Karpas-422 (cell line): ENCODE measurements around the gene NPTX2. TPM values are rescaled to one million over a fixed set of nuclear protein-coding genes. Genes with fewer than 3 reads are reported as not detected.
"Not testable (repeated sequence)": the region's sequence is repeated elsewhere in the genome, so short reads cannot be mapped to it uniquely, and the experiment has no call there.

Experiments
- DNase-seq: peaks from one replicate; pipeline ENCODE4 v3.0.0-alpha.2; 2015
- H2AFZ ChIP-seq: fragments of 200-600 bp; sonication (generic); 2 replicates; pipeline ENCODE4 v1.6.1; 2014; ENCODE audit warnings: antibody characterized with exemption, low read length, mixed read lengths
- H3K27ac ChIP-seq: fragments of 200-600 bp; sonication (generic); 2 replicates; pipeline ENCODE4 v1.5.1; 2014; ENCODE audit warnings: mild to moderate bottlenecking, low read length, moderate library complexity
- H3K27me3 ChIP-seq: fragments of 200-600 bp; sonication (generic); 2 replicates; pipeline ENCODE4 v1.6.1; 2014; ENCODE audit warnings: low read length, mixed read lengths
- H3K36me3 ChIP-seq: fragments of 200-600 bp; sonication (generic); 2 replicates; pipeline ENCODE4 v1.6.1; 2014; ENCODE audit warnings: low read length, mixed read lengths; ENCODE audit not compliant: insufficient read depth
- H3K4me1 ChIP-seq: fragments of 200-600 bp; sonication (generic); 2 replicates; pipeline ENCODE4 v1.6.1; 2014; ENCODE audit warnings: mild to moderate bottlenecking, low read length, mixed read lengths
- H3K4me2 ChIP-seq: fragments of 200-600 bp; sonication (generic); 2 replicates; pipeline ENCODE4 v1.6.1; 2014; ENCODE audit warnings: low read length, low read depth, mild to moderate bottlenecking; ENCODE audit not compliant: poor library complexity, severe bottlenecking
- H3K4me3 ChIP-seq: fragments of 200-600 bp; sonication (generic); 2 replicates; pipeline ENCODE4 v1.5.1; 2014; ENCODE audit warnings: mild to moderate bottlenecking, antibody characterized with exemption, low read length, mixed read lengths
- H3K79me2 ChIP-seq: fragments of 200-600 bp; sonication (generic); 2 replicates; pipeline ENCODE4 v1.6.1; 2014; ENCODE audit warnings: mild to moderate bottlenecking, low read length, mixed read lengths
- H3K9ac ChIP-seq: fragments of 200-600 bp; sonication (generic); 2 replicates; pipeline ENCODE4 v1.6.0; 2014; ENCODE audit warnings: low read length
- H3K9me2 ChIP-seq: fragments of 200-600 bp; sonication (generic), shearing (Covaris generic); replicated peaks from 2 replicates; pipeline ENCODE4 v1.6.0; 2014; ENCODE audit warnings: mild to moderate bottlenecking, low read length, moderate library complexity; ENCODE audit not compliant: insufficient read depth
- H3K9me3 ChIP-seq: fragments of 300-700, 200-600 bp; sonication (generic); 2 replicates; pipeline ENCODE4 v1.6.1; 2014; ENCODE audit warnings: low read length, mixed read lengths
- H4K20me1 ChIP-seq: fragments of 200-600 bp; sonication (generic); 2 replicates; pipeline ENCODE4 v1.6.1; 2014; ENCODE audit warnings: mild to moderate bottlenecking, antibody characterized with exemption, low read length, low read depth; ENCODE audit not compliant: insufficient read depth
- total RNA-seq: library from RNA; depleted of rRNA; stranded (reverse); fragments of >200 nt; shearing (Covaris generic); gene quantifications from 2 replicates; pipeline ENCODE4 v1.2.3, GENCODE V29; 2014; ENCODE audit warnings: low replicate concordance; rRNA removed

NPTX2 gene
- total RNA-seq, result not detected in 2 replicates

GRCh38 chr7:98617051-98617959 lies at the start of gene NPTX2:
Gene NPTX2 (plus strand): TSS chr7:98617285. CDS start chr7:98617462, 177 bp downstream.
- no peaks in the 10 kb centered on the region for H3K9me2 ChIP-seq
- no peaks in the 10 kb centered on the region for H3K9me3 ChIP-seq
- peaks cover 9% of the 10 kb centered on the region for H3K4me1 ChIP-seq
- H2AFZ ChIP-seq, result no peak within 1 kb of the TSS
- no peaks in the 10 kb centered on the region; the same call in 1 of the 2 replicates for H4K20me1 ChIP-seq
- no peak within 1 kb of the TSS for H3K4me2 ChIP-seq
- no peaks in the 10 kb centered on the region for H3K27me3 ChIP-seq
- no peaks in the 10 kb centered on the region for H3K79me2 ChIP-seq
- no peaks in the 10 kb centered on the region for H3K36me3 ChIP-seq
- no peak within 1 kb of the TSS for H3K4me3 ChIP-seq
- no peak for DNase-seq
- no peak within 1 kb of the TSS for H3K27ac ChIP-seq
- no peak within 1 kb of the TSS for H3K9ac ChIP-seq

GRCh38 chr7:98567991-98568390 lies 49.1 kb upstream of the NPTX2 start:
- Histone ChIP-seq H3K9me3 (peaks cover 10% of the 10 kb centered on the region; the same call in 1 of the 2 replicates), H3K4me2 (no peak overlapping the region), H3K9me2 (no peaks in the 10 kb centered on the region), H3K27ac (no peak overlapping the region), H3K27me3 (peaks cover 8% of the 10 kb centered on the region; the same call in 1 of the 2 replicates), H3K4me1 (peaks cover 15% of the 10 kb centered on the region), H4K20me1 (no peaks in the 10 kb centered on the region), H3K9ac (no peak overlapping the region), H3K79me2 (no peaks in the 10 kb centered on the region), H3K4me3 (no peak overlapping the region), H3K36me3 (no peaks in the 10 kb centered on the region; the same call in 1 of the 2 replicates), H2AFZ (no peak overlapping the region)
- DNase-seq, result no peak

- Histone ChIP-seq H3K9me3 (peaks cover 10% of the 10 kb centered on the region; the same call in 1 of the 2 replicates), H3K4me1 (peaks cover 9% of the 10 kb centered on the region), H2AFZ (no peak overlapping the region), H3K4me2 (no peak overlapping the region), H3K9ac (no peak overlapping the region), H3K27me3 (peaks cover 8% of the 10 kb centered on the region; the same call in 1 of the 2 replicates), H3K36me3 (no peaks in the 10 kb centered on the region; the same call in 1 of the 2 replicates), H4K20me1 (no peaks in the 10 kb centered on the region), H3K9me2 (no peaks in the 10 kb centered on the region), H3K27ac (no peak overlapping the region), H3K79me2 (no peaks in the 10 kb centered on the region), H3K4me3 (no peak overlapping the region)
- no peak for DNase-seq
Observed at GRCh38 chr7:98568891-98569290, 48.2 kb upstream of the NPTX2 start.

GRCh38 chr7:98569691-98570337 lies 47.3 kb upstream of the NPTX2 start:
- Histone ChIP-seq H4K20me1 (no peaks in the 10 kb centered on the region), H3K4me3 (no peak overlapping the region), H3K27me3 (peaks cover 5% of the 10 kb centered on the region; the same call in 1 of the 2 replicates), H3K27ac (no peak overlapping the region), H3K9me2 (no peaks in the 10 kb centered on the region), H3K4me2 (no peak overlapping the region), H2AFZ (no peak overlapping the region), H3K4me1 (peaks cover 9% of the 10 kb centered on the region), H3K9ac (no peak overlapping the region), H3K79me2 (no peaks in the 10 kb centered on the region), H3K9me3 (peaks cover 5% of the 10 kb centered on the region; the same call in 1 of the 2 replicates), H3K36me3 (no peaks in the 10 kb centered on the region)
- DNase-seq, result no peak

GRCh38 chr7:98571006-98571405 lies 46.1 kb upstream of the NPTX2 start:
- H4K20me1 ChIP-seq, result no peaks in the 10 kb centered on the region
- no peak overlapping the region for H3K27ac ChIP-seq
- DNase-seq, result no peak
- H3K4me1 ChIP-seq, result peaks cover 9% of the 10 kb centered on the region
- H3K9ac ChIP-seq, result no peak overlapping the region
- H3K9me3 ChIP-seq, result peaks cover 2% of the 10 kb centered on the region; the same call in 1 of the 2 replicates
- no peaks in the 10 kb centered on the region for H3K9me2 ChIP-seq
- H2AFZ ChIP-seq, result no peak overlapping the region
- no peak overlapping the region for H3K4me2 ChIP-seq
- H3K4me3 ChIP-seq, result no peak overlapping the region
- H3K79me2 ChIP-seq, result no peaks in the 10 kb centered on the region
- H3K36me3 ChIP-seq, result no peaks in the 10 kb centered on the region
- no peaks in the 10 kb centered on the region for H3K27me3 ChIP-seq

GRCh38 chr7:98571986-98572385 lies 45.1 kb upstream of the NPTX2 start:
- Histone ChIP-seq H3K79me2 (no peaks in the 10 kb centered on the region), H3K36me3 (no peaks in the 10 kb centered on the region), H3K27me3 (no peaks in the 10 kb centered on the region), H3K4me1 (peaks cover 2% of the 10 kb centered on the region), H3K9me2 (no peaks in the 10 kb centered on the region), H3K4me3 (no peak overlapping the region), H2AFZ (no peak overlapping the region), H3K9me3 (peaks cover 3% of the 10 kb centered on the region; the same call in 1 of the 2 replicates), H3K9ac (no peak overlapping the region), H4K20me1 (no peaks in the 10 kb centered on the region), H3K27ac (no peak overlapping the region), H3K4me2 (no peak overlapping the region)
- no peak for DNase-seq

GRCh38 chr7:98572716-98573115 lies 44.4 kb upstream of the NPTX2 start:
- not testable (repeated sequence) for DNase-seq, H3K9me2 ChIP-seq, H3K9ac ChIP-seq, H2AFZ ChIP-seq, H3K36me3 ChIP-seq, H3K4me2 ChIP-seq, H3K9me3 ChIP-seq, H4K20me1 ChIP-seq, H3K79me2 ChIP-seq, H3K27ac ChIP-seq, H3K27me3 ChIP-seq, H3K4me1 ChIP-seq, H3K4me3 ChIP-seq

- H3K9ac ChIP-seq, result no peak overlapping the region
- H3K4me1 ChIP-seq, result no peaks in the 10 kb centered on the region
- H3K27me3 ChIP-seq, result no peaks in the 10 kb centered on the region
- DNase-seq, result no peak
- H3K27ac ChIP-seq, result no peak overlapping the region
- no peak overlapping the region for H3K4me2 ChIP-seq
- no peaks in the 10 kb centered on the region for H4K20me1 ChIP-seq
- no peaks in the 10 kb centered on the region for H3K79me2 ChIP-seq
- no peak overlapping the region for H2AFZ ChIP-seq
- peaks cover 3% of the 10 kb centered on the region; the same call in 1 of the 2 replicates for H3K9me3 ChIP-seq
- H3K9me2 ChIP-seq, result no peaks in the 10 kb centered on the region
- no peaks in the 10 kb centered on the region for H3K36me3 ChIP-seq
- H3K4me3 ChIP-seq, result no peak overlapping the region
Observed at GRCh38 chr7:98573816-98574215, 43.3 kb upstream of the NPTX2 start.
